Activated T-helper 1 cell treated with anti-CD3 and anti-CD28 coated beads, Interleukin-12 subunit alpha, Interleukin-12 subunit beta, Interleukin-2, Interleukin-4 antibody, amounts not matched to agents 30 ng/mL and 10 ng/mL and 1 ng/mL, durations not matched to agents 14 hours and 24 hours and 36 hours (primary cell): ENCODE measurements around the gene SLC25A43. TPM values are rescaled to one million over a fixed set of nuclear protein-coding genes. Genes with fewer than 3 reads are reported as not detected.
A peak's percentile ranks its signal among the peaks of the same experiment; 100 is the strongest.

Experiments
- DNase-seq: peaks from one replicate; pipeline ENCODE4 v3.0.0; 2021; ENCODE audit warnings: low spot score
- H3K27ac Mint-ChIP-seq: one replicate; pipeline ENCODE4 v1.8.0; 2021; ENCODE audit warnings: mild to moderate bottlenecking, mixed read lengths
- H3K27me3 Mint-ChIP-seq: one replicate; pipeline ENCODE4 v1.8.0; 2022; ENCODE audit warnings: mild to moderate bottlenecking, moderate library complexity, mixed read lengths; ENCODE audit not compliant: insufficient read depth
- H3K36me3 Mint-ChIP-seq: one replicate; pipeline ENCODE4 v1.8.0; 2021; ENCODE audit warnings: low read depth, mixed read lengths
- H3K4me1 Mint-ChIP-seq: one replicate; pipeline ENCODE4 v1.8.0; 2021; ENCODE audit warnings: low read depth, mixed read lengths
- H3K4me3 Mint-ChIP-seq: one replicate; pipeline ENCODE4 v1.8.0; 2021; ENCODE audit warnings: mild to moderate bottlenecking, moderate library complexity, mixed read lengths
- H3K9me3 Mint-ChIP-seq: one replicate; pipeline ENCODE4 v1.8.0; 2021; ENCODE audit warnings: mixed read lengths
- intact Hi-C: fragments of 100-400 bp; cut with micrococcal nuclease; formaldehyde crosslinking; loops from one replicate; pipeline ENCODE4 v1.15.1; 2024
- total RNA-seq: library from RNA; stranded (reverse); gene quantifications from 2 replicates; pipeline ENCODE4 v1.2.3, GENCODE V29; 2022

Gene SLC25A43
- total RNA-seq, 1 donor from 2014 or later = 12.6 TPM

GRCh38 chrX:119497185-119497584 is 98.0 kb downstream of the SLC25A43 start:
- Mint-ChIP-seq H3K4me1 (no peaks in the 10 kb centered on the region), H3K27me3 (no peaks in the 10 kb centered on the region), H3K27ac (no peak overlapping the region), H3K36me3 (no peaks in the 10 kb centered on the region), H3K4me3 (no peak overlapping the region), H3K9me3 (no peaks in the 10 kb centered on the region)
- DNase-seq = no peak
- intact Hi-C loops = loop anchor here (10.0 kb wide), 1 partner anchor 638 kb away; no protein-coding TSS in a partner anchor

- H3K36me3 Mint-ChIP-seq = no peaks in the 10 kb centered on the region
- no peaks in the 10 kb centered on the region for H3K9me3 Mint-ChIP-seq
- no peaks in the 10 kb centered on the region for H3K27me3 Mint-ChIP-seq
- no peak overlapping the region for H3K4me3 Mint-ChIP-seq
- intact Hi-C loops = no loop called here
- peaks cover 7% of the 10 kb centered on the region for H3K4me1 Mint-ChIP-seq
- no peak overlapping the region for H3K27ac Mint-ChIP-seq
- no peak for DNase-seq
Measured at GRCh38 chrX:119500061-119500800, 101.1 kb downstream of the SLC25A43 start.

- Mint-ChIP-seq H3K27me3 (no peaks in the 10 kb centered on the region), H3K4me1 (peaks cover 7% of the 10 kb centered on the region), H3K4me3 (no peak overlapping the region), H3K27ac (no peak overlapping the region), H3K36me3 (no peaks in the 10 kb centered on the region), H3K9me3 (no peaks in the 10 kb centered on the region)
- intact Hi-C loops = no loop called here
- no peak for DNase-seq
Measured at GRCh38 chrX:119501511-119502148, 102.5 kb downstream of the SLC25A43 start.

GRCh38 chrX:119502727-119503483 is 103.8 kb downstream of the SLC25A43 start:
- no peaks in the 10 kb centered on the region for H3K36me3 Mint-ChIP-seq
- peaks cover 7% of the 10 kb centered on the region for H3K4me1 Mint-ChIP-seq
- no peak overlapping the region for H3K27ac Mint-ChIP-seq
- no peaks in the 10 kb centered on the region for H3K9me3 Mint-ChIP-seq
- intact Hi-C loops = no loop called here
- peak; percentile 1 for DNase-seq
- no peaks in the 10 kb centered on the region for H3K27me3 Mint-ChIP-seq
- H3K4me3 Mint-ChIP-seq = no peak overlapping the region

- Mint-ChIP-seq H3K4me3 (no peak overlapping the region), H3K4me1 (peaks cover 7% of the 10 kb centered on the region)
- intact Hi-C loops = no loop called here
Measured at GRCh38 chrX:119503484-119503861, 104.3 kb downstream of the SLC25A43 start.

More at GRCh38 chrX:119503484-119503861, 104.3 kb downstream of the SLC25A43 start:
- H3K27ac Mint-ChIP-seq = no peak overlapping the region
- no peak for DNase-seq
- H3K9me3 Mint-ChIP-seq = no peaks in the 10 kb centered on the region
- H3K27me3 Mint-ChIP-seq = no peaks in the 10 kb centered on the region
- no peaks in the 10 kb centered on the region for H3K36me3 Mint-ChIP-seq

Other genes with a start within 250 kb of the SLC25A43 start
- 41.1 and 41.6 TPM in 2 replicates for gene PGRMC1, start 163.1 kb upstream of the SLC25A43 start, total RNA-seq
- gene SLC25A5, start 69.1 kb downstream of the SLC25A43 start, total RNA-seq = 471 and 477 TPM in 2 replicates
- 25.0 and 25.9 TPM in 2 replicates for gene STEEP1, start 166.1 kb downstream of the SLC25A43 start, total RNA-seq
- gene UBE2A, start 175.2 kb downstream of the SLC25A43 start, total RNA-seq = 60.1 and 61.3 TPM in 2 replicates
- gene NKRF, start 207.1 kb downstream of the SLC25A43 start, total RNA-seq = 26.8 and 29.0 TPM in 2 replicates